MM.1S (cell line): ENCODE measurements around the gene DNAJC15.

Experiments used
- DNase-seq: peaks from one replicate; pipeline ENCODE4 v3.0.0-alpha.2; 2015
- H2AFZ ChIP-seq: fragments of 300-600 bp; sonication (generic); 2 replicates; pipeline ENCODE4 v1.6.0; 2016; ENCODE audit warnings: antibody characterized with exemption, low read length
- H3F3A ChIP-seq: fragments of 300-600 bp; sonication (generic); 2 replicates; pipeline ENCODE4 v1.6.1; 2016; ENCODE audit warnings: mild to moderate bottlenecking, antibody characterized with exemption, low read length, moderate library complexity, mixed read lengths; ENCODE audit not compliant: insufficient read depth
- H3K27ac ChIP-seq: fragments of 300-600 bp; sonication (generic); 2 replicates; pipeline ENCODE4 v1.5.1; 2016; ENCODE audit warnings: mild to moderate bottlenecking, low read length
- H3K27me3 ChIP-seq: fragments of 300-600 bp; sonication (generic); replicated peaks from 2 replicates; pipeline ENCODE4 v1.6.0; 2016; ENCODE audit warnings: low read length; ENCODE audit not compliant: insufficient read depth
- H3K36me3 ChIP-seq: fragments of 300-600 bp; sonication (generic); replicated peaks from 2 replicates; pipeline ENCODE4 v1.6.1; 2016; ENCODE audit warnings: mild to moderate bottlenecking, low read length, mixed read lengths; ENCODE audit not compliant: insufficient read depth
- H3K4me1 ChIP-seq: fragments of 300-600 bp; sonication (generic); 2 replicates; pipeline ENCODE4 v1.6.1; 2016; ENCODE audit warnings: low read length, mixed read lengths
- H3K4me2 ChIP-seq: fragments of 300-600 bp; sonication (generic); 2 replicates; pipeline ENCODE4 v1.6.0; 2016; ENCODE audit warnings: low read depth, low read length
- H3K4me3 ChIP-seq: fragments of 300-600 bp; sonication (generic); 2 replicates; pipeline ENCODE4 v1.5.1; 2016; ENCODE audit warnings: low read length, mixed read lengths
- H3K79me2 ChIP-seq: fragments of 300-600 bp; sonication (generic); 2 replicates; pipeline ENCODE4 v1.6.1; 2016; ENCODE audit warnings: mixed run types, low read length, mixed read lengths
- H3K9ac ChIP-seq: fragments of 300-600 bp; sonication (generic); 2 replicates; pipeline ENCODE4 v1.6.1; 2016; ENCODE audit warnings: low read length, mixed read lengths
- H3K9me2 ChIP-seq: fragments of 300-600 bp; sonication (generic); replicated peaks from 2 replicates; pipeline ENCODE4 v1.6.1; 2016; ENCODE audit warnings: mild to moderate bottlenecking, low read length, mixed read lengths; ENCODE audit not compliant: insufficient read depth
- H3K9me3 ChIP-seq: fragments of 300-600 bp; sonication (generic); replicated peaks from 2 replicates; pipeline ENCODE4 v1.6.1; 2016; ENCODE audit warnings: mild to moderate bottlenecking, low read length, mixed read lengths; ENCODE audit not compliant: insufficient read depth
- H4K20me1 ChIP-seq: fragments of 300-600 bp; sonication (generic); 2 replicates; pipeline ENCODE4 v1.6.1; 2016; ENCODE audit warnings: mild to moderate bottlenecking, low read length, moderate library complexity, mixed read lengths; ENCODE audit not compliant: insufficient read depth
- CTCF ChIP-seq: fragments of 300-600 bp; sonication (generic); IDR thresholded peaks from 2 replicates; pipeline ENCODE4 v1.5.1; 2016; ENCODE audit warnings: antibody characterized with exemption, low read length, mixed read lengths
- EZH2 ChIP-seq: fragments of 300-600 bp; sonication (generic); optimal IDR thresholded peaks from 2 replicates; pipeline ENCODE3; 2017; ENCODE audit warnings: low read depth, mild to moderate bottlenecking, antibody characterized with exemption, low read length, mixed read lengths
- EZH2phosphoT487 ChIP-seq: fragments of 300-600 bp; sonication (generic); IDR thresholded peaks from 2 replicates; pipeline ENCODE4 v1.6.1; 2018; ENCODE audit warnings: antibody characterized with exemption, low read length

Gene DNAJC15

GRCh38 chr13:43008596-43008995 lies 14.8 kb upstream of the DNAJC15 start:
- Histone ChIP-seq H3K27me3 (no peaks in the 10 kb centered on the region), H2AFZ (no peak overlapping the region), H3F3A (no peaks in the 10 kb centered on the region), H3K27ac (no peak overlapping the region), H3K9ac (no peak overlapping the region), H3K36me3 (no peaks in the 10 kb centered on the region), H4K20me1 (no peaks in the 10 kb centered on the region), H3K4me3 (no peak overlapping the region), H3K79me2 (no peaks in the 10 kb centered on the region), H3K9me3 (no peaks in the 10 kb centered on the region), H3K4me2 (no peak overlapping the region), H3K4me1 (no peaks in the 10 kb centered on the region), H3K9me2 (no peaks in the 10 kb centered on the region)
- TF ChIP-seq EZH2phosphoT487 = no peak
- TF ChIP-seq EZH2 = no peak
- TF ChIP-seq CTCF = no peak
- DNase-seq = no peak

GRCh38 chr13:43009506-43009905 lies 13.9 kb upstream of the DNAJC15 start:
- H3K27me3 ChIP-seq = no peaks in the 10 kb centered on the region
- H3K4me2 ChIP-seq = no peak overlapping the region
- TF ChIP-seq CTCF (no peak), EZH2 (no peak), EZH2phosphoT487 (no peak)
- no peaks in the 10 kb centered on the region for H3F3A ChIP-seq
- no peaks in the 10 kb centered on the region for H3K9me2 ChIP-seq
- no peak overlapping the region for H3K4me3 ChIP-seq
- no peak overlapping the region for H2AFZ ChIP-seq
- no peaks in the 10 kb centered on the region for H3K4me1 ChIP-seq
- no peak overlapping the region for H3K27ac ChIP-seq
- H3K9ac ChIP-seq = no peak overlapping the region
- no peaks in the 10 kb centered on the region for H3K9me3 ChIP-seq
- no peaks in the 10 kb centered on the region for H4K20me1 ChIP-seq
- no peaks in the 10 kb centered on the region for H3K79me2 ChIP-seq
- H3K36me3 ChIP-seq = no peaks in the 10 kb centered on the region
- no peak for DNase-seq

- TF ChIP-seq CTCF = no peak
- TF ChIP-seq EZH2phosphoT487 = no peak
- no peak for TF ChIP-seq EZH2
- H3K36me3 ChIP-seq = no peaks in the 10 kb centered on the region
- H4K20me1 ChIP-seq = no peaks in the 10 kb centered on the region
- DNase-seq = no peak
- no peaks in the 10 kb centered on the region for H3K79me2 ChIP-seq
- H3K4me2 ChIP-seq = no peak overlapping the region
- no peak overlapping the region for H3K9ac ChIP-seq
- H3F3A ChIP-seq = no peaks in the 10 kb centered on the region
- H3K9me2 ChIP-seq = no peaks in the 10 kb centered on the region
- H3K27ac ChIP-seq = no peak overlapping the region
- no peak overlapping the region for H2AFZ ChIP-seq
- no peak overlapping the region for H3K4me3 ChIP-seq
- H3K27me3 ChIP-seq = no peaks in the 10 kb centered on the region
- no peaks in the 10 kb centered on the region for H3K4me1 ChIP-seq
- H3K9me3 ChIP-seq = no peaks in the 10 kb centered on the region
Measured at GRCh38 chr13:43014162-43014561, 9.2 kb upstream of the DNAJC15 start.

GRCh38 chr13:43016226-43016625 lies 7.2 kb upstream of the DNAJC15 start:
- Histone ChIP-seq H3K27ac (no peak overlapping the region), H3K27me3 (no peaks in the 10 kb centered on the region), H3K9me2 (no peaks in the 10 kb centered on the region), H3K4me2 (no peak overlapping the region), H3K36me3 (no peaks in the 10 kb centered on the region), H3K79me2 (no peaks in the 10 kb centered on the region), H3K4me1 (no peaks in the 10 kb centered on the region), H3K4me3 (no peak overlapping the region), H4K20me1 (no peaks in the 10 kb centered on the region), H3K9ac (no peak overlapping the region), H2AFZ (no peak overlapping the region), H3K9me3 (no peaks in the 10 kb centered on the region), H3F3A (no peaks in the 10 kb centered on the region)
- no peak for TF ChIP-seq EZH2phosphoT487
- DNase-seq = no peak
